Erythroblast (primary cell): ENCODE measurements around the gene IER3IP1.
A peak's percentile ranks its signal among the peaks of the same experiment; 100 is the strongest.
"Not testable (repeated sequence)": the region's sequence is repeated elsewhere in the genome, so short reads cannot be mapped to it uniquely, and the experiment has no call there.

Experiments used
- DNase-seq, 2 experiments: peaks; one replicate each; lab custom pipeline; 2025; lab: John Stamatoyannopoulos, UW
- GATA1 ChIP-seq: IDR thresholded peaks from 2 replicates; pipeline ENCODE4 v1.6.1; 2011; ENCODE audit warnings: low read depth, mild to moderate bottlenecking, control low read depth, low read length, moderate library complexity
- POLR2A ChIP-seq: IDR thresholded peaks from 2 replicates; pipeline ENCODE4 v1.6.1; 2011; ENCODE audit warnings: mild to moderate bottlenecking, low read length

The IER3IP1 gene

GRCh38 chr18:47175898-47176575 is at the start of gene IER3IP1:
Gene IER3IP1 (minus strand): TSS chr18:47176364. CDS start chr18:47176277, 87 bp downstream.
- DNase-seq: peak; percentile 94 to 95
- TF ChIP-seq POLR2A (peak; percentile 62), GATA1 (no peak)

- TF ChIP-seq POLR2A (no peak), GATA1 (no peak)
- DNase-seq: peak; percentile 29 to 40
These were observed 39.5 kb upstream of the IER3IP1 start for GRCh38 chr18:47215554-47216138.

GRCh38 chr18:47209171-47209570 is 33.0 kb upstream of the IER3IP1 start:
- DNase-seq: no peak
- no peak for TF ChIP-seq POLR2A
- TF ChIP-seq GATA1: no peak

- TF ChIP-seq GATA1: no peak
- TF ChIP-seq POLR2A: no peak
- DNase-seq: no peak
These were observed 30.9 kb upstream of the IER3IP1 start for GRCh38 chr18:47206945-47207637.

- DNase-seq: peak; percentile 58 to 76
- TF ChIP-seq POLR2A (no peak), GATA1 (no peak)
These were observed 28.9 kb upstream of the IER3IP1 start for GRCh38 chr18:47204908-47205522.

- DNase-seq: no peak
- TF ChIP-seq GATA1 (no peak), POLR2A (no peak)
These were observed 27.7 kb upstream of the IER3IP1 start for GRCh38 chr18:47203626-47204464.

GRCh38 chr18:47195961-47196360 is 19.8 kb upstream of the IER3IP1 start:
- DNase-seq: not testable (repeated sequence)

- TF ChIP-seq GATA1 (no peak), POLR2A (no peak)
These were observed 15.8 kb upstream of the IER3IP1 start for GRCh38 chr18:47191961-47192360.

GRCh38 chr18:47187721-47188120 is 11.6 kb upstream of the IER3IP1 start:
- TF ChIP-seq GATA1 (no peak), POLR2A (no peak)
- no peak for DNase-seq

More at GRCh38 chr18:47191961-47192360, 15.8 kb upstream of the IER3IP1 start:
- peak in 1 of 2 experiments; percentile 15 for DNase-seq

- no peak for TF ChIP-seq POLR2A
- no peak for TF ChIP-seq GATA1
- peak; percentile 81 to 90 for DNase-seq
These were observed 8.4 kb upstream of the IER3IP1 start for GRCh38 chr18:47184419-47185050.

GRCh38 chr18:47182156-47182555 is 6.0 kb upstream of the IER3IP1 start:
- DNase-seq: not testable (repeated sequence)

GRCh38 chr18:47180765-47181164 is 4.6 kb upstream of the IER3IP1 start:
- TF ChIP-seq POLR2A (no peak), GATA1 (no peak)
- DNase-seq: no peak

- TF ChIP-seq GATA1: no peak
- TF ChIP-seq POLR2A: no peak
- no peak for DNase-seq
These were observed 3.4 kb upstream of the IER3IP1 start for GRCh38 chr18:47179520-47179919.
